Natural killer cell treated with Interleukin-12 subunit alpha and Interleukin-12 subunit beta and Interleukin-15 and Interleukin-18, amount 100 ng/mL, for 72 hours (primary cell): Measurements from ENCODE around the gene COMMD8. TPM values are rescaled to one million over a fixed set of nuclear protein-coding genes. Genes with fewer than 3 reads are reported as not detected.

Source experiments
- ATAC-seq, 2 donors: fragments of 150-1000 bp; cut with Tn5 transposase in 1 of 2; sonication (Bioruptor Pico), chemical (Tn5 transposase) in 1 of 2; 2 replicates each; pipeline ENCODE4 v1.10.0; 2021
- DNase-seq: peaks from one replicate; pipeline ENCODE4 v3.0.0; 2022; ENCODE audit warnings: low spot score
- H3K27ac Mint-ChIP-seq, 2 donors: 1 replicate in 1 of 2; 2 replicates in 1 of 2; pipeline ENCODE4 v1.8.0; 2022; ENCODE audit warnings: mixed read lengths in 2 of 2, mild to moderate bottlenecking in 1 of 2, moderate library complexity in 1 of 2
- H3K27me3 Mint-ChIP-seq, 2 donors: 1 replicate in 1 of 2; 2 replicates in 1 of 2; pipeline ENCODE4 v1.8.0; 2022; ENCODE audit warnings: mixed read lengths in 2 of 2
- H3K36me3 Mint-ChIP-seq: one replicate; pipeline ENCODE4 v1.8.0; 2022; ENCODE audit warnings: mixed read lengths
- H3K4me1 Mint-ChIP-seq, 2 donors: 1 replicate in 1 of 2; 2 replicates in 1 of 2; pipeline ENCODE4 v1.8.0; 2022; ENCODE audit warnings: low read depth in 2 of 2, mixed read lengths in 2 of 2, mild to moderate bottlenecking in 1 of 2
- H3K4me3 Mint-ChIP-seq: one replicate; pipeline ENCODE4 v1.8.0; 2022; ENCODE audit warnings: mixed read lengths
- H3K9me3 Mint-ChIP-seq: 2 replicates; pipeline ENCODE4 v1.8.0; 2022; ENCODE audit warnings: mixed read lengths
- total RNA-seq, 2 donors: library from RNA; stranded (reverse); gene quantifications; one replicate each; pipeline ENCODE4 v1.2.3, GENCODE V29; 2022

COMMD8 gene
- total RNA-seq, 2 donors from 2014 or later = 13.7 to 23.3 TPM

DNA sequence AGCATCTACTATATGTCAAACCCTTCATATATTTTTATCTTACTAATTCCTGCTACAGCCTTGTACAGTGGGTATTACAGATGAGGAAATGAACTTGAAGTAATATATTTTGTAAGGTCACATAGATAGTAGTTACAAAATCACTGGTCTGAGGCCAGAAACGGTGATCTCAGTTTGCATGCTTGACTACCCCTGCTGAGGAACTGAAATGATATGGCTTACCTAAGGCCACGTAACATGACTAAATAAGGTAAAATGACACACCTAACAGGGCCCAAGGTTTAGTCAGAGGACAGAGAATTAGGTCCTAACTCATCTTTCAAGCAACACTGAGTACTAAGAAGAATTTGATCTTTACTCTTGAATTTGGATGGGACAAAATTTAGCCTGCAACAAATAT, 1.5 kb upstream of the COMMD8 start:
- H3K4me3 Mint-ChIP-seq = no peak overlapping the region
- H3K27ac Mint-ChIP-seq = no peak overlapping the region
- no peak for ATAC-seq
- peaks cover 0 to 2% of the 10 kb centered on the region in 2 donors for H3K27me3 Mint-ChIP-seq
- no peaks in the 10 kb centered on the region for H3K9me3 Mint-ChIP-seq
- H3K36me3 Mint-ChIP-seq = no peaks in the 10 kb centered on the region
- peaks cover 12 to 29% of the 10 kb centered on the region in 2 donors for H3K4me1 Mint-ChIP-seq
- no peak for DNase-seq

DNA sequence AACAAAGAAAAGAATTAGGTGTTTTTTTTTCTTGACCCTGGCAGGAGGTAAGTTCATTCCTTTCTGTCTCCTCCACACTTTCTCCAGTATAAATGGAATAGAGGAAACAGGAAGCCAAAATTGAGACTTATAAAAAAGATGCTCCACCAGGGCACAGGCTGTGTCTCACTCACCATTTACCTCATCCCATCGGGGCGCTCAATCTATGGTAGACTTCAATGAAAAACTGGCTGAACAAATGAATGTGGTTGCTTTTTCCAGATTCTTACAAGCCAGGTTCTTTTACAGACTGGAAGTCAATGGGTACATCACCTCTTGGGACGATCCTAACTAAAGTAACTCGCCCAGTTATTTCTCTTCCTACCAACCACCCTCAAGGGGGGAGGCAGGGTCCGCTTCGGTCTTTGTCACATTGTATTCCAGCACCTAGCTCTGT, 685 bp downstream of the COMMD8 start:
- ATAC-seq = no peak
- peaks cover 12 to 29% of the 10 kb centered on the region in 2 donors for H3K4me1 Mint-ChIP-seq
- H3K9me3 Mint-ChIP-seq = no peaks in the 10 kb centered on the region
- DNase-seq = no peak
- H3K27ac Mint-ChIP-seq = peak overlapping the region; percentile 43 to 45
- no peaks in the 10 kb centered on the region for H3K27me3 Mint-ChIP-seq
- peak overlapping the region; percentile 85 for H3K4me3 Mint-ChIP-seq
- peaks cover 5% of the 10 kb centered on the region for H3K36me3 Mint-ChIP-seq

DNA sequence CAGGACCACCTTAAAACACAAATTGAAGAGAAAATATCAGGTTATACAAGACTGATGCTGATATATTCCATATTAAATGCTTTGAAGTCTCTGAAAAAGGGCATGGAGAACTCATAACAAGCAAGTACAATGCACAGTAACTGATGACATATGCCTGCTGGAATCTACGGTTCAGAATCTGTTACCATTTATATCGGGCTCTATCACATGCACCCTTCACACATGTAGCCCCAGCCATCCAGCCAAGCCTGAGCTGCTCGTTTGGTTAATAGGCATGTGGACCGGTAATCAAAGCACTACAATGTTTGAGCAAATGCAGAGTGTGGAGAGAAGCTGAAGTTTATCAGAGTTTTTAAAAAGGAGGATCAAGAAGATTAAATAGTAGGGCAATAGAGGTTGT, 11.8 kb downstream of the COMMD8 start:
- no peak overlapping the region for H3K27ac Mint-ChIP-seq
- H3K9me3 Mint-ChIP-seq = no peaks in the 10 kb centered on the region
- no peak overlapping the region for H3K4me3 Mint-ChIP-seq
- no peak for ATAC-seq
- peaks cover 0 to 2% of the 10 kb centered on the region in 2 donors for H3K4me1 Mint-ChIP-seq
- H3K36me3 Mint-ChIP-seq = peaks cover 13% of the 10 kb centered on the region
- H3K27me3 Mint-ChIP-seq = no peaks in the 10 kb centered on the region
- DNase-seq = no peak

- H3K4me1 Mint-ChIP-seq = peaks cover 4 to 5% of the 10 kb centered on the region in 2 donors
- no peaks in the 10 kb centered on the region for H3K9me3 Mint-ChIP-seq
- no peaks in the 10 kb centered on the region for H3K36me3 Mint-ChIP-seq
- DNase-seq (no peak), ATAC-seq (no peak)
- no peak overlapping the region for H3K4me3 Mint-ChIP-seq
- H3K27me3 Mint-ChIP-seq = no peaks in the 10 kb centered on the region
- peak overlapping the region in 1 of 2 donors; percentile 26 for H3K27ac Mint-ChIP-seq
These were observed 19.5 kb downstream of the COMMD8 start for GRCh38 chr4:47444031-47444430.

DNA sequence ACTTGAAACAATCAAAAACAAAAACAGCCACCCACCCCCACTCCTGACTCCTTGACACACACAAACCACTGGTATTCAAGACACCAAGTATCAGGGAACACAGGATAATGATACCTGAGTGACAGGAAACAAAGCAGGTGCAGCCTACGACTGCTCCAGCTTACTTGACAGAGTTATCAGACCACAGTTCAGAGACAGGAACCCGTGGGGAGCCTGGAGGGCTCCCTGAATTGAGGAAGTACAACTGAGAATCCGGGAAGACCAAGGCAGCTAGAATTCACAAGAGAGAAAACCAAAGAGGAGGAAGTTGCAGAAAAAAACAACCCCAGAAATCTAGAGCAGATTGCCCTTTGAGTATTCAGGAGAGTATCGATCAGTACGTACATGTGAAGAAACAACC, 20.5 kb downstream of the COMMD8 start:
- Mint-ChIP-seq H3K36me3 (no peaks in the 10 kb centered on the region), H3K27ac (no peak overlapping the region), H3K4me1 (peaks cover 4 to 5% of the 10 kb centered on the region in 2 donors), H3K4me3 (no peak overlapping the region), H3K27me3 (no peaks in the 10 kb centered on the region), H3K9me3 (no peaks in the 10 kb centered on the region)
- ATAC-seq (no peak), DNase-seq (no peak)

GRCh38 chr4:47434931-47435330, 28.6 kb downstream of the COMMD8 start:
- Mint-ChIP-seq H3K4me3 (no peak overlapping the region), H3K27ac (no peak overlapping the region), H3K27me3 (no peaks in the 10 kb centered on the region), H3K9me3 (no peaks in the 10 kb centered on the region), H3K36me3 (no peaks in the 10 kb centered on the region), H3K4me1 (no peaks in the 10 kb centered on the region)
- no peak for DNase-seq
- ATAC-seq = no peak

- Mint-ChIP-seq H3K4me1 (no peaks in the 10 kb centered on the region), H3K9me3 (no peaks in the 10 kb centered on the region), H3K27ac (no peak overlapping the region), H3K4me3 (no peak overlapping the region), H3K27me3 (peaks cover 0 to 3% of the 10 kb centered on the region in 2 donors), H3K36me3 (no peaks in the 10 kb centered on the region)
- no peak for DNase-seq
- no peak for ATAC-seq
These were observed 30.8 kb downstream of the COMMD8 start for GRCh38 chr4:47432749-47433148.

- H3K9me3 Mint-ChIP-seq = no peaks in the 10 kb centered on the region
- H3K27me3 Mint-ChIP-seq = peaks cover 0 to 3% of the 10 kb centered on the region in 2 donors
- H3K4me3 Mint-ChIP-seq = no peak overlapping the region
- H3K36me3 Mint-ChIP-seq = no peaks in the 10 kb centered on the region
- ATAC-seq = no peak
- DNase-seq = no peak
- H3K4me1 Mint-ChIP-seq = no peaks in the 10 kb centered on the region
- H3K27ac Mint-ChIP-seq = no peak overlapping the region
These were observed 35.6 kb downstream of the COMMD8 start for GRCh38 chr4:47427935-47428334.

DNA sequence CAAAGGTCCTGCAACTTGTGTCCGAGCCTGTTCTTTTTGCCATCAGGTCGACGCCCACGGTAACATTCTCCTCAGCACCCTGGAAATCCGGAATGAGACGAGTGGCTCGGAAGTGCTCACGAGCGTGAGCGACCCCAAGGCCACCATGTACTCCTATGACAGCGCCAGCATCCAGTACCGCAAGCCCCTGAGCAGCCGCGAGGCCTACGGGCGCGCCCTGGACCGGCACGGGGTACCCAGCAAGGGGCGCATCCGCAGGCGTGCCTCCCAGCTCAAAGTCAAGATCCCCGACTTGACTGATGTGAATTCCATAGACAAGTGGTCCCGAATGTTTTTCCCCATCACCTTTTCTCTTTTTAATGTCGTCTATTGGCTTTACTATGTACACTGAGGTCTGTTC, 37.9 kb downstream of the COMMD8 start:
- no peaks in the 10 kb centered on the region for H3K36me3 Mint-ChIP-seq
- no peaks in the 10 kb centered on the region for H3K4me1 Mint-ChIP-seq
- DNase-seq (no peak), ATAC-seq (no peak)
- H3K27ac Mint-ChIP-seq = no peak overlapping the region
- H3K9me3 Mint-ChIP-seq = no peaks in the 10 kb centered on the region
- peaks cover 12 to 13% of the 10 kb centered on the region in 2 donors for H3K27me3 Mint-ChIP-seq
- H3K4me3 Mint-ChIP-seq = no peak overlapping the region

GRCh38 chr4:47419296-47419695, 44.2 kb downstream of the COMMD8 start:
- peaks cover 16 to 35% of the 10 kb centered on the region in 2 donors for H3K27me3 Mint-ChIP-seq
- no peak overlapping the region for H3K27ac Mint-ChIP-seq
- DNase-seq (no peak), ATAC-seq (no peak)
- no peak overlapping the region for H3K4me3 Mint-ChIP-seq
- no peaks in the 10 kb centered on the region for H3K4me1 Mint-ChIP-seq
- H3K9me3 Mint-ChIP-seq = no peaks in the 10 kb centered on the region
- no peaks in the 10 kb centered on the region for H3K36me3 Mint-ChIP-seq

DNA sequence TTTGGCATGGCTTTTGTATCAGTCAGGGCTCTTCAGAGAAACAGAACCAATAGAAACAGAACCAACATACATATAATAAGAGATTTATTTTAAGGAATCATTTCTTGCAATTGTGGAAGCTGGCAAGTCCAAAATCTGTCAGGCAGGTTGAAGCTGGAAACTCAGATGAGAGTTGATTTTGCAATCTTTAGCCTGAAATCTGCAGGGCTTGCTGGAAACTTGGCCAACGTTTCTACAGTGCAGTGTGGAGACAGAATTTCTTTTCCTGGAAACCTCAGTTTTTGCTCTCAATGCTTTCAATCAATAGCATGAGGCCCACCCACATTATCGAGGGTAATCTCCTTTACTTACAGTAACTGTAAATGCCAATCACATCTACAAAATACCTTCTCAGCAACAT, 45.4 kb downstream of the COMMD8 start:
- Mint-ChIP-seq H3K4me3 (no peak overlapping the region), H3K9me3 (no peaks in the 10 kb centered on the region), H3K36me3 (no peaks in the 10 kb centered on the region), H3K4me1 (no peaks in the 10 kb centered on the region), H3K27ac (no peak overlapping the region), H3K27me3 (peaks cover 16 to 35% of the 10 kb centered on the region in 2 donors)
- DNase-seq (no peak), ATAC-seq (no peak)

GRCh38 chr4:47415719-47416118, 47.8 kb downstream of the COMMD8 start:
- ATAC-seq = no peak
- no peak for DNase-seq
- Mint-ChIP-seq H3K4me3 (no peak overlapping the region), H3K27ac (no peak overlapping the region), H3K36me3 (no peaks in the 10 kb centered on the region), H3K27me3 (peaks cover 8 to 31% of the 10 kb centered on the region in 2 donors), H3K4me1 (no peaks in the 10 kb centered on the region), H3K9me3 (no peaks in the 10 kb centered on the region)

- Mint-ChIP-seq H3K4me1 (no peaks in the 10 kb centered on the region), H3K27me3 (peaks cover 12 to 37% of the 10 kb centered on the region in 2 donors), H3K9me3 (no peaks in the 10 kb centered on the region), H3K4me3 (no peak overlapping the region), H3K36me3 (no peaks in the 10 kb centered on the region), H3K27ac (no peak overlapping the region)
- DNase-seq = no peak
- no peak for ATAC-seq
These were observed 50.0 kb downstream of the COMMD8 start for GRCh38 chr4:47413521-47413920.

DNA sequence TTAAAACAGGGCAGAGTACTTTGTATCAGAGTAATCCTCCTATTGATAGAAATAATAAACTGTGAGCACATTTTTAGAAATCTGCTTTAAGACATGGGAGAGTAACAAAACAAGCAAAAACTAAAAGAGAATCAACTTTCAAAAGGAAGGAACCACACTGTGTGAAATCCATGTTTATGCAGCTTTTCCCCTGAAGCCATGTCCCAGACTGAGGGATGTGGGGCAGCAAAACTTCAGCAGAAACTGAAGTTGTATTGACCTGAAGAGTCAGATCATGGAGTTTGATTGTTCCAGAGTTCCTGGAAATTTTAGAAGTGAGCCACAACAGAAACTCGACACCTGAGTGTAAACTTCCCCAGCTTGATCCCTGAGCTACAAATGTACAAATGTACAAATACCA, 53.2 kb downstream of the COMMD8 start:
- Mint-ChIP-seq H3K36me3 (no peaks in the 10 kb centered on the region), H3K27me3 (peaks cover 11 to 34% of the 10 kb centered on the region in 2 donors), H3K27ac (no peak overlapping the region), H3K4me3 (no peak overlapping the region), H3K9me3 (no peaks in the 10 kb centered on the region), H3K4me1 (no peaks in the 10 kb centered on the region)
- DNase-seq = no peak
- no peak for ATAC-seq

GRCh38 chr4:47406408-47406807, 57.1 kb downstream of the COMMD8 start:
- H3K9me3 Mint-ChIP-seq = no peaks in the 10 kb centered on the region
- no peak for DNase-seq
- no peak overlapping the region for H3K27ac Mint-ChIP-seq
- no peaks in the 10 kb centered on the region for H3K4me1 Mint-ChIP-seq
- H3K27me3 Mint-ChIP-seq = peaks cover 9 to 31% of the 10 kb centered on the region in 2 donors
- H3K36me3 Mint-ChIP-seq = no peaks in the 10 kb centered on the region
- no peak overlapping the region for H3K4me3 Mint-ChIP-seq
- no peak for ATAC-seq
